HL-60 (cell line): ENCODE data around the gene CNTRL.

ENCODE experiments used
- DNase-seq, 2 experiments: peaks; one replicate each; pipeline ENCODE4 v3.0.0-alpha.2; 2010 to 2020; ENCODE audit warnings: low read depth in 1 of 2, low spot score in 1 of 2
- H3K27ac ChIP-seq: fragments of 250-450 bp; sonication (Bioruptor Pico); replicated peaks from 2 replicates; pipeline ENCODE4 v1.5.1; 2020; ENCODE audit warnings: mild to moderate bottlenecking, moderate library complexity
- H3K27me3 ChIP-seq: fragments of 250-450 bp; sonication (Bioruptor Pico); 2 replicates; pipeline ENCODE4 v1.5.1; 2021; ENCODE audit warnings: mild to moderate bottlenecking, moderate library complexity; ENCODE audit not compliant: insufficient read depth, poor library complexity, severe bottlenecking
- H3K4me3 ChIP-seq: replicated peaks from 2 replicates; pipeline ENCODE4 v1.5.1; 2011; ENCODE audit warnings: mild to moderate bottlenecking, control low read depth, low read length; ENCODE audit not compliant: insufficient read depth
- CTCF ChIP-seq: IDR thresholded peaks from one replicate; pipeline ENCODE4 v1.5.1; 2011; ENCODE audit warnings: low read length, control low read depth, inconsistent platforms; ENCODE audit not compliant: insufficient read depth
- GABPA ChIP-seq: IDR thresholded peaks from 2 replicates; pipeline ENCODE4 v1.6.1; 2012; ENCODE audit warnings: low read depth
- POLR2AphosphoS5 ChIP-seq: IDR thresholded peaks from 2 replicates; pipeline ENCODE4 v1.6.1; 2012; ENCODE audit warnings: low read depth
- REST ChIP-seq: IDR thresholded peaks from 2 replicates; pipeline ENCODE4 v1.6.1; 2012; ENCODE audit warnings: low read depth; ENCODE audit not compliant: insufficient replicate concordance
- SPI1 ChIP-seq: IDR thresholded peaks from 2 replicates; pipeline ENCODE4 v1.6.1; 2012; ENCODE audit warnings: low read depth, mild to moderate bottlenecking, borderline replicate concordance

The CNTRL gene

GRCh38 chr9:121185178-121185745, 110.5 kb downstream of the CNTRL start:
- TF ChIP-seq POLR2AphosphoS5 (no peak), SPI1 (no peak), CTCF (no peak), GABPA (no peak), REST (no peak)
- 0 out of 2 replicates have a peak overlapping the region, but pooled peaks have one; percentile 11 for H3K27ac ChIP-seq
- H3K4me3 ChIP-seq = no peak overlapping the region
- no peak for DNase-seq
- no peaks in the 10 kb centered on the region for H3K27me3 ChIP-seq

GRCh38 chr9:121185774-121186403, 111.1 kb downstream of the CNTRL start:
- Histone ChIP-seq H3K27me3 (no peaks in the 10 kb centered on the region), H3K27ac (no peak overlapping the region), H3K4me3 (no peak overlapping the region)
- DNase-seq = no peak
- TF ChIP-seq REST (no peak), GABPA (no peak), POLR2AphosphoS5 (no peak), CTCF (no peak), SPI1 (no peak)

GRCh38 chr9:121187636-121188305, 113.0 kb downstream of the CNTRL start:
- Histone ChIP-seq H3K27me3 (no peaks in the 10 kb centered on the region), H3K4me3 (no peak overlapping the region), H3K27ac (no peak overlapping the region)
- TF ChIP-seq SPI1 (no peak), POLR2AphosphoS5 (no peak), REST (no peak), GABPA (no peak), CTCF (no peak)
- DNase-seq = no peak
